Caki2 (cell line): ENCODE data around the gene TBX4. TPM values are rescaled to one million over a fixed set of nuclear protein-coding genes. Genes with fewer than 3 reads are reported as not detected.
A peak's percentile ranks its signal among the peaks of the same experiment; 100 is the strongest.

Experiments used
- DNase-seq: peaks from one replicate; pipeline ENCODE4 v3.0.0-alpha.2; 2015; ENCODE audit warnings: low read depth
- in situ Hi-C: cut with HindIII; loops from 2 replicates; pipeline ENCODE4 v1.10.0; 2016; ENCODE audit warnings: low sequenced_read_pairs, low pct_unique_long_range_greater_than_20kb, mixed read lengths
- total RNA-seq: library from RNA; depleted of rRNA; stranded (reverse); fragments of >200 nt; shearing (Covaris generic); gene quantifications from 2 replicates; pipeline ENCODE4 v1.2.3, GENCODE V29; 2014; ENCODE audit warnings: low replicate concordance

Gene TBX4
- total RNA-seq, 1 experiment from 2014 or later = not detected

DNA sequence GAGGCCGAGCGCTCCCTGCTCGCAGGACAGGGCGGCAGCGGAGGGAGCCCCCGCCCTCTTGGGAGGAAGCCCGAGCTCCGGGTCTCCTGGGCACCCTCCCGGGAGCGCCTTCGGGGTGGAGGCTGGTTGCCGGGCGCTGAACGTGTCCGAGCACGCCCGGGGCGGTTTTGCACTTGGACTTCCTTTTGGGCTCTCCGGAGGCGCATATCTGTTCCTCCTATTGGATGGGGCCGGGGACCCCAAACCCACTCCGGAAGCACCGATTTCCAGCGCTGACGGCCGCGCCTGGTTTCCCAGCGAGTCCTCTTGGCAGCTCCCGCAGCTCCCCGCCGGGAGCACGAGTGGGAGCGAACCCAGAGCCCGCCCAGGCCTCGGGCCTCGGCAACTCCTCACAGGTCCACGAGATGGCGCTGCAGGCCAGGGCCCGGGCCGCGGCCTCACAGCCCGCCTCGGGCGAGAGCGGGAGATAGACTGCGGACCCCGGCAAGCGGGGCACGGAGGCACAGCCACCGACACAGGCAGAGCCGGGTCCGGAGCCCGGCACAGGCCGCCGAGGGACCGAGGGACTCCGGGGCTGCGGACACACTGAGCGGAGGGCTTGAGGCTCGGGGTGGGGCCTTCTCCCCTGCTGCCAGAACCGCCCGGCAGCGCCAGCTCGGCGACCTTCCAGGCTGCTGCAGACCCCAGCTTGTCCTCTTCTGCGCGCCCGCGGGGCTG lies 39.9 kb upstream of the TBX4 start:
- in situ Hi-C loops = no loop called here
- peak; percentile 77 for DNase-seq

DNA sequence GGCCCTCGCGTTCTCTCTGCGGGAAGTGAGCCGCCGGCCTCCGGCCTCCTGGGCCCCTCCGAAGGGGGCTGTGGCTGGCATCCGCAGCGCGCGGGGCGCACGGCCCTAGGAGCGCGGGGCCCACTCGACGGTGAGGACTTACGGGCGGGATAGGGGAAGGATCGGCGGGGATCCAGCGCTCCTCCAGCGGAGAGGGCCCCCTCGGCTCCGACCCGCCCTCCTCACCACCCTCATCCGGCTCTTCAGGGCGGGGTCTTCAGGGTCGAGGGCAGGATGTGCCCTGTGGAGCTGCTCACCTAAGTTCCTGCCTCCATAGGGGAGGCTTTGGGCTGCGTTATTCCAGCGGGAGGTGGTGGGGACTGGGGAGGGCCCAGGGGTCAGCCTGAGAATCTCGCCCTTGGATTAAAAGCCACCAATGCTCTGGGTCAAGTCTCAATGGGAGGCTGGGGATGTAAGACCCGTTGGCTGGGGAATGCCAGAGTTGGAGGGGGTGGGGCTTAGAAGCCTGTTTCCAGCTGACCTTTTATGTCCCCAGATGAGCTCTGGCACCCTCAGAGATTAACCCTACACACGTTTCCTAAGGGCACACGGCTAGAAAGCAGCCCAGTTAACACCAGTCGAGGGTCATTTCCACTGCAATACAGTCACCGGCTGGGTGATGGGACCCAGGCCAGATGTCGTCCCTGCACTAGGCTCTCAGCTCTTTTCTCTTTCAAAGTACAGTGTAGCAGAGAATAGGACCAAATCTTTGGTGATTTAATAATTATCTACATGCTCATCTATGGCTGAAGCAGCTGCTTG lies 39.2 kb upstream of the TBX4 start:
- no peak for DNase-seq
- in situ Hi-C loops = no loop called here

DNA sequence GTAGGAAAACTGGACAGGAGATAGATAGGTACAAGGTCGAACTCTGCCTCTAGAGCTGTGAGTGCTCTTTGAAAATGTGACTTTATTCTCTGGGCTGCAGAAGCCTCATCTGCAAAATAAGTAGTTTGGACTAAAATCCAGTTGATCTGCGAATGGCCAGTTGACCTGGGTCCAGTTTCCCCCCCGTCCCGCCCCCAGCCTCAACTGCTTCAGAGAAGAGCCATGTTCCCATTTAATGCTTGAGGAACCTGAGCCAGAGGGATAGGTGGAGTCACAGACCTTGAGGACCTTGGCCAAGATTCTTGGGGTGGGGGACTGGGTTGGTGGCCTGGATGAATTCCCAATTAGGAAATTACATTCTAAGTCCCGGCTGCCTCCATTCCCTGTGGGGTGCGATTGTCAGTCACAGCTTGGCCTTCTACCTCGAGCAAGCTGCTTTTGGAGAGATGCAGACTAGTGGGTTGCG lies 38.5 kb upstream of the TBX4 start:
- DNase-seq = no peak
- in situ Hi-C loops = no loop called here

DNA sequence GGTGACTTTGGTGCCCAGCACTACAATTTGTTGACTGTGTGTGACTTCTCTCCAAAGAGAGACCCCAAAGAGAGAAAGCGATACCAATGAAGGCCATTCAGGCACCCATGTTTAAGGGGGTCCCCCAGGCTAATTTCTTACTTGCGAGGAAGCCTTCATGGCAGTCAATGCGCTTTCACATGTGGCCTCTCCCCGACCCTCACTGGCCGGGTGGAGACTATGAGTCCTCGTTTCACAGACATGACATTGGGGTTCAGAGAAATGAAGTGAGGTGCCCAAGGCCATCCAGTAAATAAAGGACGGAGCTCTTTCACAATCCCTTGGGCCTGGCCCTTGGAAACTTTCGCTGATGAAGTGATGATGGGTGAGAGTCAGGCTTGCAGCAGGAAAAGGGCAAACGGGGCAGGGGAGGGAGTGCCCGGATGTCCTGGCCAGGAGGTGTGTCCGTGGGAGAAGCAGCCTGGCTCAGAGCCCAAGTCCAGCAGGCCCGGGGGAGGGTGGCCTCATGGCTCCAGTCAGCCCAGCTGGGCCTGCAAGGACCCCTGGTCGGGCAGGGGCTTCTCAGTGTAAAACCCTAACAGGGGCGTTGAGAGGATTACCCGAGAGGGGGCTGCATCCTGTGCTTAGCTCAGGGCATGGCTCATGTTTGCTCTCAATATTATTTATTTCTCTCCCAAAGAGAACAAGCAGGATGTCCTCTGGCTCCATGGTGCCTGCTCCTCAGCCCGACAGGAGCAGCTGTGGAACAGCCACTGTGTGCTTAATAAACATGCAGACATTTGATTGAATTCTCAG lies 37.9 kb upstream of the TBX4 start:
- in situ Hi-C loops = no loop called here
- no peak for DNase-seq

DNA sequence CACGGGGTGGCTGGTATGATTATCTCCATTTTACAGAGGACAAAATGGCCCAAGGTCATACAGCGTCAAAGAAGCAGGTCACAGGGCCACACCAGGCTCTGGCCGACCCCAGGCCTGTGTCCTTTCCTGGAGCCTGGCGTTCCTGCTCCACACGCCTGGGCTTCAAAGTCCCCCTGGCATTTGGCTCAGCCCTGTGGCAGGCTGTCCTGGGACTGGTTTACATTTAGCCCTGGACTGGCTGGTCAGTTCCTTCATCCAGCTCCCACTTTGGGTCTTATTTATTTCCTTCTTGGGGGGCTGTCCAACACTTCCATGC lies 37.3 kb upstream of the TBX4 start:
- DNase-seq = no peak
- in situ Hi-C loops = no loop called here

DNA sequence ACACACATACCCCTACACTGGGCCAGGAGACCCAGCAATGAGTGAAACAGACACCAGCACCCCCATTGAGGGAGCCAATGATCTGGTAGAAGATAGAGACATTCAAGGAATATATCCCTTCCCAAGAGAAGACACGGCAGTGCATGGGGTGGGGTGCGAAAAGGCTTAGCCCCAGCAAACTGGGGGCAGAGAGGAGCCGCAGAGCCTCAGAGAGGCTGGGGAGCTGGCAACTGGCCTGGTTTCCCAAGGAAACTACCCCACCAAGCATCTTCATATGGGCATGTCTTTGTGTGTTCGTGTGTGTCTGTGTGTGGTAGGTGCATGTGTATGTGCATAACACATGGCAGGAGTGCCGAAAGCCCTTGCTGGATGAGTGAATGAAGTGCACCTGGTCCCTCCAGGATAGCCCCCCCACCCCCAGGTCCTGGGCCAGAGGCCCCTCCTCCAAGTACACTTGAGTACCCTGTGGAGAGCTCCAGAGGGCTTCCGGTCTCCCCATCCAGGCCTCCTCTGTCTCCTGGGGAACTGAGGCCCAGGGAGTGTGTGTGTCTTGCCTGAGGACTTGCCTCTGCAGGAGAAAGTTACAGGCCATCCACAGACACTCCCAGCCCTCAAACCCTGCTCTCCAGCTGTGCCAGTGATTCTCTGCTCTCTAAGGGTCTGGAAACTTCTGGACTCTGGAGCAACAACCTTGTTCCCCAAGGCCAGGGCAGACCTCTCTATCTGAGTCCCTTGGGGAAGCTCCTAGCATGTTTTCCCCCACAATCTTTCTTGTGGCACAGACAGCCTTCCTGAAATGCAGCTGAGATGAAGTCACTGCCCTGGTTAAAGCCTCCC lies 36.6 kb upstream of the TBX4 start:
- in situ Hi-C loops = no loop called here
- DNase-seq = no peak

DNA sequence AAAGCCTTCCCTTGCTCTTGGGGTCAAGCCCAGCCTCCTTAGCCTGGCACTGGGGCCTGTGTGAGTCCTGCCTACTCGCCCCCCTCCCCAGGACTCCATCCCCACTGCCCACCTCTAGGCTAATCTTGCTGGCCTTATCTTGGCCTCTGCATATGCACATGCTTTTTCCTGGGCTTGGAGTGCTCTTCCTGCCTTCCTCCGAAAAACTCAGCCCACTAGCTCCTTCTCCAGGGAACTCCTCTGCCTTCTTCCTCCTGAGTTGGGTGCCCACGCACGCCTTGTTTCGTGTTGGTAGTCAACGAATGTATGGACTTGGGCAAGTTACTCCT lies 36.0 kb upstream of the TBX4 start:
- DNase-seq = no peak
- in situ Hi-C loops = no loop called here

DNA sequence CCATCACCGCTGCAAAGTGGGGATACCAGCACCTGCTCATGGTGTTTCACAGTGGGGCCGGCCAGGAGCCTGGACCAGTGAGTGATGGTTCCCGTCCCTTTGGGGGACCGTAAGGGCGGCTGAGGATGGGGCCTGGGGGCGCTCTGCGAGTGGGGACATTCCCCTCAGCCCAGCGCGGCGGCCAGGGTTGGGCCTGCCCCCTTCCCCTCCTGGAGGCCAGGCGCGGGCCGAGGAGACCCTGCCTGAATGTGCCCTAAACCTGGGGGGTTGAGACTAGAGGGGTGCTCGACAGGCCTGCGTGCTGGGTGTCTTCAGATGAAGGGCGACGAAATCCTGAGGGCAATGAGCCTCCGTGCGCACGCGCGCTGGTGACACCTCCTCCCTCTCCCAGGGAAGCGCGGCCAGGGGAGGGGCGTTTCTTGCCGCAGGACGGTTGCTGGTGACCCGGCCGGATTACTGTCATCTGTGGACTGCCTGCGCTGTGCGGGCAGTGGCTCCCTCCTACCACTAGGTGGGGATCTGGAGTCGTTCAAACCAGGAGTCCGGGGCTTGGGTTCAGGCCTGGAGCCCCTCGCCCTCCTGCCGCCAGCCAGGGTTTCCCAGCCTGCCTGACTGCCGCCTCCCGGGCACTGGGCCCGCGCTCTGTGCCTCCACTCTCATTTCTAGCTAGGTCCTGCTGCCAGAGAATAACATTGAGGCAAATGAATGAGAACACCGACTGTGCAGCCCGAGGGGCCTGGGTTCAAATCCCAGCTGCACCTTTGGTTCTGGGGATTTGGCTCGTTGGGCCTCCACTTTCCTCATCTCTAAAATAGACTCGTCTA lies 35.5 kb upstream of the TBX4 start:
- peak; percentile 82 for DNase-seq
- in situ Hi-C loops = no loop called here

DNA sequence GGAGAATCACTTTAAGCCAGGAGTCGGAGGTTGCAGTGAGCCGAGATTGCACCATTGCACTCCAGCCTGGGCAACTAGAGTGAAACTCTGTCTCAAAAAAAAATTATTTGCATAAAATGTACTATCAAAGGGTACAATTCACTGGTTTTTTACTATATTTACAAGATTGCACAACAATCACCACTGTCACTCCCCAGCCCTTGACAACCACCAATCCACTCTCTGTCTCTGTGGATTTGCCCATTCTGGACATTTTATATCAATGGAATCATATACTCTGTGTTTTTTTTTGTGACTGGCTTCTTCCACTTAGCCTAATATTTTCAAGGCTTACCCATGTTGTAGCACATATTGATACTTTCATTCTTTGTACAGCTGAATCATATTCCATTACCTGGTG lies 33.8 kb upstream of the TBX4 start:
- in situ Hi-C loops = no loop called here
- DNase-seq = no peak

DNA sequence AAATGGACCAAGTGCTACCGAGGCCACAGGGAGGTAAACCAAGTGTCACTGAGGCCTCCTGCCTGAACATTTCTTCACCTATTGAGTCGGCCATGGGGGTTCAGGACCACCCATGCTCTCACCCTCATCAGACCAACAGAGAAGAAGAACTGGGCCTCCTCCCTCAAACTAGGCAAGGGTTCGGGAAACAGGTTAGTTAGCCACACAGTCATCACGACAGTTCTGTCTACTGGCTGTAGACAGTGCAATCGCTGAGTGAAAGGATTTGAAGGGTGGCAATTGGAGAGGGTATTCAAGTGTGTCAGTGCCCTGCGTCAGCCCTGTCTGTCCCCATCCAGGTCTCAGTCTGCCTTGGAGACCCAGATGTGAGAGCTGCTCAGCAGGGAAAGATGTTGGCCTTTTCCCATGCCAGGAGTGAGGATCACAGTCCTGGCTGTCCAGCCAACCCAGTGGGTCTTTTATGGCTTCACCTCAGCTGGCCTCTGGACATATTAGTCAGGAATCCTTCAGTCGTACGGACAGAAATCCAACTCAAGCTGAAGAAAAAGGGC lies 32.7 kb upstream of the TBX4 start:
- in situ Hi-C loops = no loop called here
- no peak for DNase-seq

DNA sequence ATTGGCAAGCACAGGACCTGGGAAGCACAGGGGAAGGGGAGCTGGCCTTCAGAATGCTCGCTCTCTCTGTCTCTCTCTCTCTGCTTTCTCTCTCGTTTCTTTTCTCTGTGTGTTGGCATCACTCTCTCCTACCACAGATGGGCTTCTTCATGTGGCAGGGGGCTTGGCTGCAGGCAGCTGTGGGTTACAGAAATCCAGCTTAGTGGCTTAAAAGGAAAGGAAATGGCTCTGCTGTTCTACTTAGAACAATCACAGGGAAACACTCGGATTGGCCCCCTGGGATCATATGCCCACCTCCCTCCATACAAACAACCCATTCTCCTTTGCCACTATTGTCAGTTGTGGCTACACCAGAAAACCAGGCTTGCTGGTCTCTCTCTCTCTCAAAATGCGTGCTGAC lies 32.2 kb upstream of the TBX4 start:
- in situ Hi-C loops = no loop called here
- DNase-seq = no peak

DNA sequence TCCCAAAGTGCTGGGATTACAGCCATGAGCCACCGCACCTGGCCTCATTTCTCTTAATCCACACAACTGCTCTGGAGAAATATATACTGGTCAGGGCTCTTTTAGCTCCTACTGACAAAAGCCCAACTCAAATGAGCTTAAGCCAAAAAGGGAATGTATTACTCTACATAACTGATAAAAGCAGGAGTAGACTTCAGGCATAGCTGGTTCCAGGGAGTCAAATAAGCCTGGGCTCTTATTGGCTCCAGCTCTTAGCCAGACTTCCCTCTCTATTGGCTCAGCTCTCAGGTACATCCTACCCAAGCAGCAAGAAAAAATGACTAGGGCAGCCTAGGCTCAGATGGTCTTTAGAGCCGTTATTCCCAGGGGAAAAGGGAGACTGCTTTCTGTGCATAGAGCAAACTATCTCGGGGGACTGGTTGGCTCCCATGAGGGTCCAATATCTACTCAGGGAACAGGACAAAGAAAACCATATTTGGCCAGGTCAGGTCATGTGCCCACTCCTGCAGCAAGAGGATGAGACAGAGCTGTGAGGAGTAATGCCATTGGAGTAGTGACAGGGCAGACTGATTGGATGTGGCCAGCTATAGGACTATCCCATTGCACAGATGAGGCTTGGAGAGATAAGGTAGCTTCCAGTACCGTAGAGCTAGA lies 31.4 kb upstream of the TBX4 start:
- in situ Hi-C loops = no loop called here
- DNase-seq = no peak

DNA sequence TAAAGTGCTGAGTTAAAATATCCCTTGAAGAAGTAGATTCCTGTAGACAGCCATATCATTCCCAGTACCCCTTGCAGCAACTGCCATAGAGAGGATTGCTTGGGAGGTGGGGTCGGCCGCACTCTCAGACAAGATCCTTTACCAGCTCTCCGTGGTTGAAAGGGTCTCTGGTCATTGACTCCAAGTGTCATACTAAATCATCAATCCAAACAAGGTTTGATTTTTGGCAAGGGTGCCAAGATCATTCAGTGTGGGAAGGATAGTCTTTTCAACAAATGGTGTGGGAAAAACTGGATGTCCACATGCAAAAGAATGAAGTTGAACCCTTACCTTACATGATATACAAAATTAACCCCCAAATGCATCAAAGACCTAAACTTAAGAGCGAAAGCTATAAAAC lies 30.8 kb upstream of the TBX4 start:
- DNase-seq = no peak
- in situ Hi-C loops = no loop called here

DNA sequence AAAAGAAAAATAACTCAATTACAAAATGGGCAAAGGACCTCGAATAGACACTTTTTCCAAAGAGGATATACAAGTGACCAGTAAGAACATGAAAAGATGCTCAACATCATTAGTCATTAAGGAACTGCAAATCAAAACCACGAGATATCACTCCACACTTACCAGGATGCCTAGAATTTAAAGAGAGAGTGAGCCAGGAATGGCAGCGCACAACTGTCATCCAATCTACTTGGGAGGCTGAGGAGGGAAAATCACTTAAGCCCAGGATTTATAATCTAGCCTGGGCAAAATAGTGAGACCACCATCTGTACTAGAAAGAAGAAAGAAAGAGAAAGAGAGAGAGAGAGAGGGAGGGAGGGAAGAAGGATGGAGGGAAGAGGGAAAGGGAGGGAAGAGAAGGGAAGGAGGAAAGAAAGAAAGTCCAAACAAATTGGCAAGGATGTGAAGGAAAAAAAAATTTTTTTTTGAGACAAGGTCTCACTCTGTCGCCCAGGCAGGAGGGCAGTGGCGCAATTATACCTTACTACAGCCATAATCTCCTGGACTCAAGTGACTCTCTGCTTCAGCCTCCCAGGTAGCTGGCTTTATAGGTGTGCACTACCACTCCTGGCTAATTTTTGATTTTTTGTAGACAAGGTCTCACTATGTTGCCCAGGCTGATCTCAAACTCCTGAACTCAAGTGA lies 30.0 kb upstream of the TBX4 start:
- in situ Hi-C loops = no loop called here
- no peak for DNase-seq

DNA sequence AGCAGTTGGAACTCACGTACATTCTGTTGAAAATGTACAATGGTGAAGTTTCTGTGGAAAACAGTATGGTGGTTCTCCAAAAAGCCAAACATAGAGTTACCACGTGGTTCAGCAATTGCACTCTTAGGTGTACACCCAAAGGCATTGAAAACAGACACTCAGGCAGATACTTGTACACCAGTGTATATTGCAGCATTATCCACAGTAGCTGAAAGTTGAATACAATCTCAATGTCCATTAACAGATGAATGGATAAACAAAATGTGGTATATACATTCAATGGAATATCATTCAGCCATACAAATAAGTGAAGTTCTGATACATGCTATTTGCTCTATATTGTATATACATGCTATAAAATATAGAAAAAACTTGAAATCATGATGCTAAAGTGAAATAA lies 29.4 kb upstream of the TBX4 start:
- DNase-seq = no peak
- in situ Hi-C loops = no loop called here

DNA sequence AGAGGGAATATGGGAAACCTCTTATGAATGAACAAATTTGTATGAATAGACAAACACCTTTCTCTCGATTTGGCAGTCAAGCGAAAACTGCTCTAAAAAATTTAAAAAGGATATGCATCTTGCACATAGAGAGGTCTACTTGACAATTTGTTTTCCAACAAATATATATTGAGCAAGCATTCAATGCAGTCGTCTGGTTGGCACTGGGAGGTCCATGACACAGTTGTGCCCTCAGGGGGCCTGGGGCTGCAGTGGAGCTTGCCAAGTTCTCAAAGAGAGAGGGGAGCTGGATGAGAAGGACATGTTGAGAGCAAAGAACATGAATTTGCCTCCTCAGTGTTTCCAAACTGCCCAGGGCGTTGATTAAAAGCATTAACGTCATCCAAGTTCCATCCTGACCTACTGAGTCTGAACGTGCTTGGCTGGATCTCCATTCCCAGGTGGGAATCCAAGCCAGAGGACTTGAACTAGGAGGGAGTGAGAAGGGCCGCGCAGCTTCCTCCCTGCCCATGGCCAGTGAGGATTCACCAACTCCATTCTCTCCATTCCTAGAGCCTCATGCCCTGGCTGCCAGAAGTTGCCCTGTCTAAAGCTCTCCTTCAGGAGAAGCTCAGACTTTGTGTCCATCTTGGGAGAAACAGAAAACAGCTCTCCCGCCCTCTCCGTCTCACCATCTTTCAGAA lies 28.1 kb upstream of the TBX4 start:
- no peak for DNase-seq
- in situ Hi-C loops = no loop called here
